Measurements from ENCODE around the gene PARP8. TPM values are rescaled to one million over a fixed set of nuclear protein-coding genes. Genes with fewer than 3 reads are reported as not detected.

The PARP8 gene
- total RNA-seq, 1 donor from 2014 or later = 22.5 TPM

DNA sequence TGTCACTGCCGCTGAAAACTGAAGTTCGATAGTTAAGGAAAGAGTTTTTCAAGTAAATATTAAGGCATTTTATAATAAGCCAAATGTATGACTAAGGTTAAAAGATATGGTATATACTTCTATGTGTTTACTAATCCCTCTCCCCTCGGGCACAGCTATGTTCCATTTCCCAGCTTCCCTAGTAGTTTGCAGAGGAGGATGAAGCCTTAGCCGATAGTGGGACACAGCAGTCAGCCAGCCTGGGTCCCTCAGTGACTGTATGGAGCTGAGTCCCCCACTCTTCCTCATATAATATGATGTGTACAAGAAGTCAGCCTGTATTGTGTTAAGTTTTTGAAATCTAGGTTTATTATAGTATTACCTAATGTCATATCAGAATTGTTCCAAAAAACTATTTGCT is 55.8 kb downstream of the PARP8 start:
- no peaks in the 10 kb centered on the region for H3K27me3 Mint-ChIP-seq
- no peak overlapping the region for H3K4me3 Mint-ChIP-seq
- H3K4me1 Mint-ChIP-seq = peaks cover 41% of the 10 kb centered on the region
- DNase-seq = no peak
- peaks cover 9% of the 10 kb centered on the region for H3K9me3 Mint-ChIP-seq
- H3K36me3 Mint-ChIP-seq (ENCODE audit: low read depth) = peaks cover 19% of the 10 kb centered on the region
- intact Hi-C loops (cut with micrococcal nuclease) = no loop called here
- no peak overlapping the region for H3K27ac Mint-ChIP-seq

- Mint-ChIP-seq H3K27ac (no peak overlapping the region), H3K4me3 (no peak overlapping the region), H3K36me3 (ENCODE audit: low read depth) (peaks cover 18% of the 10 kb centered on the region), H3K4me1 (peaks cover 30% of the 10 kb centered on the region), H3K9me3 (peaks cover 3% of the 10 kb centered on the region), H3K27me3 (no peaks in the 10 kb centered on the region)
- intact Hi-C loops (cut with micrococcal nuclease) = no loop called here
- DNase-seq = no peak
Measured at GRCh38 chr5:50724262-50724661, 57.8 kb downstream of the PARP8 start.

DNA sequence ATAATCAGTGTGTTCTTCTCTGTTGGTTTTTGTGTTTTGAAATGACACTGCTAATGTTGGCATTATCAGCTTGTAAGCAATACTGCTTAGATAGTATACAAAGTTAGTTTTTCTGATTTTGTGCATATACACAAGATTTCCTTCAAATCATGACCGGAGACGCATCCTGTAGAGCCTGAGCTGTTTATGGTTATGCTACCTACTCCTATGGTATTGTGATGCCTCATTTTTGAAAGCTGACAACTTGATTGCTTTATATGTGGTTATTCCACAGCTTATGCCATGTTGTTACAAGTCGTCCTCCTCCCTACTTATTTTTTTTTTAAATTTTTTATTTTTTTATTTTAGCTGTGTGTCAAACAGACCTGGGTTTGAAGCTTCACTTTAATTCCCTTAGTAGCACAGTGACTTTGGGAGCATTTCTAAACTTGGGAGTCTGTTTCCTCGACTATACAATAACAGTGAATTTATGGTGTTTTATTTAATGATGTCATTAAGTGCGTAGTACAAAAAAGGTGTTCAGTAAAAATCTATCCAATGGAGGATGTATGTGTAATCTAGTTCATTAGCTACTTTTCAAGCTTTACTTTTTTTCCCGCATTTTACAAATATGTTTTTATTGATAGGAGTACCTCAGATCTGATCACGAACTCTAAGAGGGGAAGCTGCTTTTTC is 59.5 kb downstream of the PARP8 start:
- DNase-seq = no peak
- Mint-ChIP-seq H3K27ac (peak overlapping the region; percentile 74), H3K36me3 (ENCODE audit: low read depth) (peaks cover 18% of the 10 kb centered on the region), H3K9me3 (peaks cover 6% of the 10 kb centered on the region), H3K4me3 (no peak overlapping the region), H3K27me3 (no peaks in the 10 kb centered on the region), H3K4me1 (peaks cover 20% of the 10 kb centered on the region)
- intact Hi-C loops (cut with micrococcal nuclease) = loop anchor here (2.0 kb wide), 1 partner anchor 15 kb away; no protein-coding TSS in a partner anchor

DNA sequence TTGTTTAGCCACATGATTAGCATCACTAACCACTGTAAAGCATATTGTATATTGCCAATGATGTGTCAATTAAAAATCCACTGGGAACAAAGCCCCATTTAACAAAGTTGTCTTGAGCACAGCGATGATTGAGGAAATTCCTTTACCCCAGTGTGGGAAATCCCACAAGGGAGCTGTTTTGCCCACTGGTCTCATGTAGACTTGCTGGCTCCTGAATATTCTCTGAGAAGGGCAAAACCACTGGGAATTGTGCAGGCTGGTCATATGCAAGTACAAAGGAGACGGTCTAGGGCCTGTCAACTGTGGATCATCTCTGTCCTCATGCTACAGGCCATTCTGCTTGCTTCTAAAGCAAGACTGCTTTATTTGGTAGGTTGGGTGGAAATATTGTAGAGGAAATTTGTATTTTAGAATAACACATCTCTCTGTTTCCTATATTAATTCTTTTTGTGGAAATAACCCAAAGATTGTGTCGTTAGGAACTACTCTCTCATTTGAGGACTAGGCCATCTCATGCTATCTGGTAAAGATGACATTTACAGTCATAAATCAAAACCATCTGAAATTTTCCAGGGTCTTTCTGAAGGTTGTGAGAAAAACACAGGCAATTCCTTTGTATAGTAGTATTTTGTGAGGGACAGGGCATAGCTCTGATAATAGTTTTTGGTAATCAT is 60.2 kb downstream of the PARP8 start:
- Mint-ChIP-seq H3K4me3 (no peak overlapping the region), H3K9me3 (peaks cover 6% of the 10 kb centered on the region), H3K36me3 (ENCODE audit: low read depth) (peaks cover 15% of the 10 kb centered on the region), H3K27me3 (no peaks in the 10 kb centered on the region), H3K27ac (peak overlapping the region; percentile 74), H3K4me1 (peaks cover 20% of the 10 kb centered on the region)
- intact Hi-C loops (cut with micrococcal nuclease) = loop anchor here (2.0 kb wide), 1 partner anchor 16 kb away; no protein-coding TSS in a partner anchor
- no peak for DNase-seq

DNA sequence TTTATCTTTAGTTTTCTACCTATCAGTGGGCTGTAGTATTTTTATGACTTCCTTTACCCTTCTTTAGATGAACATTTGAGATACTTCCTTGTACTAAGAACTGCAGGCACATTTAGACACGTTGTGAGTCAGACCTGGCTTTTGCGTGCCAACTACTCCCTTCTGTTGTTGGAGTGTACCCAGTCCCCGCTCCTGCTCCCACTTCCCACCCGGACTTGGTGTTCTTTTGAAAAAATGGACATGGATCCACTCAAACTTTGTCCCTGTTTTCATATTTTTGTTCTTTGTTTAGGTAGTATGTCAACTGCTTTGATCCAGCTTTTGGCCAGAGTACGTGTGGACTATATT is 60.7 kb downstream of the PARP8 start:
- no peaks in the 10 kb centered on the region for H3K27me3 Mint-ChIP-seq
- H3K4me1 Mint-ChIP-seq = peaks cover 19% of the 10 kb centered on the region
- no peak overlapping the region for H3K4me3 Mint-ChIP-seq

GRCh38 chr5:50727845-50728244 is 61.4 kb downstream of the PARP8 start:
- intact Hi-C loops (cut with micrococcal nuclease) = loop anchor here (2.0 kb wide), 1 partner anchor 17 kb away; no protein-coding TSS in a partner anchor
- H3K9me3 Mint-ChIP-seq = peaks cover 6% of the 10 kb centered on the region
- peaks cover 19% of the 10 kb centered on the region for H3K36me3 Mint-ChIP-seq (ENCODE audit: low read depth)
- H3K27me3 Mint-ChIP-seq = no peaks in the 10 kb centered on the region
- no peak overlapping the region for H3K27ac Mint-ChIP-seq
- H3K4me3 Mint-ChIP-seq = no peak overlapping the region
- no peak for DNase-seq
- H3K4me1 Mint-ChIP-seq = peaks cover 18% of the 10 kb centered on the region

More for the DNA sequence above, 60.7 kb downstream of the PARP8 start:
- intact Hi-C loops (cut with micrococcal nuclease) = loop anchor here (2.0 kb wide), 1 partner anchor 16 kb away; no protein-coding TSS in a partner anchor
- Mint-ChIP-seq H3K9me3 (peaks cover 6% of the 10 kb centered on the region), H3K36me3 (ENCODE audit: low read depth) (peaks cover 19% of the 10 kb centered on the region), H3K27ac (peak overlapping the region; percentile 74)
- no peak for DNase-seq

GRCh38 chr5:50730336-50730735 is 63.9 kb downstream of the PARP8 start:
- H3K4me3 Mint-ChIP-seq = no peak overlapping the region
- intact Hi-C loops (cut with micrococcal nuclease) = no loop called here
- no peak overlapping the region for H3K27ac Mint-ChIP-seq

GRCh38 chr5:50730841-50731240 is 64.4 kb downstream of the PARP8 start:
- peaks cover 15% of the 10 kb centered on the region for H3K4me1 Mint-ChIP-seq
- intact Hi-C loops (cut with micrococcal nuclease) = no loop called here

More at GRCh38 chr5:50730336-50730735, 63.9 kb downstream of the PARP8 start:
- Mint-ChIP-seq H3K9me3 (peaks cover 6% of the 10 kb centered on the region), H3K36me3 (ENCODE audit: low read depth) (peaks cover 20% of the 10 kb centered on the region), H3K4me1 (peaks cover 17% of the 10 kb centered on the region), H3K27me3 (no peaks in the 10 kb centered on the region)
- DNase-seq = no peak

GRCh38 chr5:50733741-50734140 is 67.3 kb downstream of the PARP8 start:
- Mint-ChIP-seq H3K27ac (no peak overlapping the region), H3K4me1 (peaks cover 4% of the 10 kb centered on the region), H3K36me3 (ENCODE audit: low read depth) (peaks cover 15% of the 10 kb centered on the region), H3K4me3 (no peak overlapping the region), H3K27me3 (no peaks in the 10 kb centered on the region), H3K9me3 (peaks cover 4% of the 10 kb centered on the region)
- intact Hi-C loops (cut with micrococcal nuclease) = no loop called here
- no peak for DNase-seq

More at GRCh38 chr5:50730841-50731240, 64.4 kb downstream of the PARP8 start:
- Mint-ChIP-seq H3K36me3 (ENCODE audit: low read depth) (peaks cover 18% of the 10 kb centered on the region), H3K27ac (no peak overlapping the region), H3K9me3 (peaks cover 6% of the 10 kb centered on the region), H3K27me3 (no peaks in the 10 kb centered on the region), H3K4me3 (no peak overlapping the region)
- DNase-seq = no peak

GRCh38 chr5:50738864-50739263 is 72.4 kb downstream of the PARP8 start:
- H3K27ac Mint-ChIP-seq = no peak overlapping the region
- H3K4me3 Mint-ChIP-seq = no peak overlapping the region
- peaks cover 22% of the 10 kb centered on the region for H3K4me1 Mint-ChIP-seq
- H3K9me3 Mint-ChIP-seq = peaks cover 4% of the 10 kb centered on the region
- H3K27me3 Mint-ChIP-seq = no peaks in the 10 kb centered on the region
- intact Hi-C loops (cut with micrococcal nuclease) = no loop called here
- no peak for DNase-seq
- peaks cover 8% of the 10 kb centered on the region for H3K36me3 Mint-ChIP-seq (ENCODE audit: low read depth)

GRCh38 chr5:50740832-50741231 is 74.4 kb downstream of the PARP8 start:
- intact Hi-C loops (cut with micrococcal nuclease) = no loop called here
- peaks cover 6% of the 10 kb centered on the region for H3K36me3 Mint-ChIP-seq (ENCODE audit: low read depth)

GRCh38 chr5:50744776-50745175 is 78.3 kb downstream of the PARP8 start:
- no peak for DNase-seq
- Mint-ChIP-seq H3K27ac (peak overlapping the region; percentile 91), H3K9me3 (peaks cover 4% of the 10 kb centered on the region), H3K4me3 (peak overlapping the region; percentile 90), H3K36me3 (ENCODE audit: low read depth) (peaks cover 11% of the 10 kb centered on the region), H3K4me1 (peaks cover 51% of the 10 kb centered on the region), H3K27me3 (no peaks in the 10 kb centered on the region)
- intact Hi-C loops (cut with micrococcal nuclease) = loop anchor here (1.0 to 5.0 kb wide), 2 partner anchors 33 to 242 kb away; no protein-coding TSS in a partner anchor

More at GRCh38 chr5:50740832-50741231, 74.4 kb downstream of the PARP8 start:
- Mint-ChIP-seq H3K27me3 (no peaks in the 10 kb centered on the region), H3K27ac (no peak overlapping the region), H3K4me3 (no peak overlapping the region), H3K9me3 (peaks cover 4% of the 10 kb centered on the region), H3K4me1 (peaks cover 35% of the 10 kb centered on the region)
- DNase-seq = no peak

DNA sequence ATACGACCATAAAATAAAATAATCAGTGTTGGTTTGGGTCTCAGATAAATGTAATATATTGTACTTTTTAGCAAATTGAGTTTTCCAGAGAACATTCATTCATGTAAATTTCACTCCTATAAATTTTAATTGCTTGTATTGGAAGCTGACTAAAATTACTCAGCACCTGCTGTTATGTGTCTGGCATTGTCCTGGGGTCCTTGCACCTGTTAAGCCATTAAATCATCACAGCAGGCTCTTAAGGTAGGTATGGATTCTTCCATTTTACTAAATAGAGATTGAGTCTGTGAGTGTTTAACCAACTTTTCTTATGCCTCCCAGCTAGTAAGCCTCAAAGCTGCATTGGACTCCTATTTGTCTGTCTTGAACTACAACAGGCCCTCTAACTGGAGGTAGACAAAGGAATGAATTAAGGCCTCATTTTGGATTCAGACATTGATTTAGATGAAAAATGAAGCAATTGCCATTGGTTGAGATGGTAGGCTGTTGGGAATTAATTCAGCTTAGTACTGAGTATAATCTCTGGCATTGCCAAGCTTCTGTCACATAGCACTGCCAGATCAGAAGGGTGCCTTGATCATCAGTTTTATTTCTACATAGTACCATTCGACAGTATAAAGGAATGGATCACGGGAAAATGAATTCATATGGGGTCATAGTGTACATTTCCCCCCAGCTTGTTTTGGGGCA is 78.9 kb downstream of the PARP8 start:
- Mint-ChIP-seq H3K4me1 (peaks cover 53% of the 10 kb centered on the region), H3K9me3 (no peaks in the 10 kb centered on the region), H3K27me3 (no peaks in the 10 kb centered on the region), H3K27ac (peak overlapping the region; percentile 91), H3K4me3 (peak overlapping the region; percentile 90), H3K36me3 (ENCODE audit: low read depth) (peaks cover 7% of the 10 kb centered on the region)
- intact Hi-C loops (cut with micrococcal nuclease) = loop anchor here (1.0 to 5.0 kb wide), 2 partner anchors 34 to 243 kb away; no protein-coding TSS in a partner anchor
- no peak for DNase-seq

GRCh38 chr5:50749181-50749580 is 82.7 kb downstream of the PARP8 start:
- intact Hi-C loops (cut with micrococcal nuclease) = loop anchor here (5.0 kb wide), 1 partner anchor 247 kb away; no protein-coding TSS in a partner anchor
- Mint-ChIP-seq H3K27ac (no peak overlapping the region), H3K4me3 (peak overlapping the region; percentile 11), H3K36me3 (ENCODE audit: low read depth) (peaks cover 12% of the 10 kb centered on the region), H3K27me3 (no peaks in the 10 kb centered on the region), H3K9me3 (no peaks in the 10 kb centered on the region), H3K4me1 (peaks cover 41% of the 10 kb centered on the region)
- DNase-seq = no peak
